WTC11 (cell line): ENCODE measurements around the gene KRT72. TPM values are rescaled to one million over a fixed set of nuclear protein-coding genes. Genes with fewer than 3 reads are reported as not detected.

Experiments
- ERG ChIP-seq: fragments of 250-450 bp; sonication (Bioruptor Pico); IDR thresholded peaks from 2 replicates; pipeline ENCODE4 v1.8.0; 2021; ENCODE audit warnings: mild to moderate bottlenecking
- SMAD3 ChIP-seq: sonication (generic); formaldehyde crosslinking; IDR thresholded peaks from 2 replicates; pipeline ENCODE4 v1.8.0; 2022; ENCODE audit warnings: missing genetic modification reagents, mild to moderate bottlenecking, borderline replicate concordance
- USF2 ChIP-seq: sonication (generic); formaldehyde crosslinking; IDR thresholded peaks from 2 replicates; pipeline ENCODE4 v1.8.1; 2023; ENCODE audit warnings: mild to moderate bottlenecking, missing genetic modification reagents, moderate library complexity
- ZBTB21 ChIP-seq: sonication (generic); formaldehyde crosslinking; IDR thresholded peaks from 2 replicates; pipeline ENCODE4 v1.8.1; 2023; ENCODE audit warnings: mild to moderate bottlenecking, missing genetic modification reagents, borderline replicate concordance
- ZNF263 ChIP-seq: sonication (generic); formaldehyde crosslinking; IDR thresholded peaks from 2 replicates; pipeline ENCODE4 v1.8.1; 2022; ENCODE audit warnings: low read depth, mild to moderate bottlenecking, moderate library complexity, missing genetic modification reagents
- ZNF423 ChIP-seq: fragments of 250-450 bp; sonication (Bioruptor Pico); IDR thresholded peaks from 2 replicates; pipeline ENCODE4 v2.1.2; 2022; ENCODE audit warnings: mild to moderate bottlenecking, moderate library complexity
- total RNA-seq: library from RNA; stranded (reverse); gene quantifications from 3 replicates; pipeline ENCODE4 v1.2.3, GENCODE V29; 2021
- TF ChIP-seq, protein P1 (sequence below): fragments of 250-450 bp; sonication (Bioruptor Pico); conservative IDR thresholded peaks from 2 replicates; pipeline ENCODE4 v1.9.0; 2021; ENCODE audit warnings: mild to moderate bottlenecking
- TF ChIP-seq, protein P2 (sequence below): sonication (generic); formaldehyde crosslinking; conservative IDR thresholded peaks from 2 replicates; pipeline ENCODE4 v1.8.1; 2023; ENCODE audit warnings: mild to moderate bottlenecking, low read depth, missing genetic modification reagents, moderate library complexity
- TF ChIP-seq, protein P3 (sequence below): sonication (generic); formaldehyde crosslinking; IDR thresholded peaks from 2 replicates; pipeline ENCODE4 v1.8.0; 2023; ENCODE audit warnings: missing genetic modification reagents
- TF ChIP-seq, protein P4 (sequence below): sonication (generic); formaldehyde crosslinking; IDR thresholded peaks from 2 replicates; pipeline ENCODE4 v1.8.0; 2023; ENCODE audit warnings: missing genetic modification reagents, mild to moderate bottlenecking, borderline replicate concordance
- TF ChIP-seq, protein P5 (sequence below): sonication (generic); formaldehyde crosslinking; IDR thresholded peaks from 2 replicates; pipeline ENCODE4 v1.8.0; 2022; ENCODE audit warnings: mild to moderate bottlenecking, missing genetic modification reagents

Gene KRT72
- total RNA-seq, 1 experiment from 2014 or later: not detected

DNA sequence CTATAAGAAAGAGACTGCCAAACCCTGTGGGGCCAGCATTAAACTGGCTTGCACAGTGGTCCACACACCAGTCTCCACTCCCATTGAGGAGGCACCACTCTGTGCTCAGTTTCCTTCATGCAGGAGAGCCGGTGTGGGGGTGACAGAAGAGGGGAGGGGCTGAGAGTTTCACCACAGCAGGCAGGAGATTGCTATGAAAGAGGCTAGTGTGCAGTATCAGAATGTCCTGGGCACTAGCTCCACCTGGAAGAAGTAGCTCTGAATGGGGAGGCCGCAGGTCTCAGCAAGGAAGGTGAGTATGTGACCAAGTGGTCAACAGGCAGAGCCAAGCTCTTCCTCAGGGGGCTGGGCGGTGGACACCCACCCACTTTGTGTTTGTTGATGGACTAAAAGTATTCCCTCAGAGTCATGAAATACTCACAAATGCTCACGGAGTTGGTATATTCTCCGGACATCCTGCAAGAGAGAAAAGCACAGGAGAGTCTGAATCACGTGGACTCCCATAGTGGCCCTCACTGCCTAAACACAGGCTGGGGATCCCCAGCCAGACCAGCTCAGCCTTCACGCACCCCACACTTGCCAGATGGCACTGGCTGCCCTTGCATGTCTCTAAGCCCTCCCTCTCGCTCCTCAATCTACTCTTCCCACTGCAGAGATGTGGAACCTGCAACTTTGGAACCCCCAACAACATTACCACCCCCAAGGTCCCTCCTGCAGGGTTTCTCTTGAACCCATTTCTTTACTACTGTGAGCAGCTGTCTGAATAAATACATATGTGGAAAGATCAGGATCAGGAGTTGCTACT is 7.8 kb upstream of the KRT72 start (continued):
- TF ChIP-seq, protein P1, sequence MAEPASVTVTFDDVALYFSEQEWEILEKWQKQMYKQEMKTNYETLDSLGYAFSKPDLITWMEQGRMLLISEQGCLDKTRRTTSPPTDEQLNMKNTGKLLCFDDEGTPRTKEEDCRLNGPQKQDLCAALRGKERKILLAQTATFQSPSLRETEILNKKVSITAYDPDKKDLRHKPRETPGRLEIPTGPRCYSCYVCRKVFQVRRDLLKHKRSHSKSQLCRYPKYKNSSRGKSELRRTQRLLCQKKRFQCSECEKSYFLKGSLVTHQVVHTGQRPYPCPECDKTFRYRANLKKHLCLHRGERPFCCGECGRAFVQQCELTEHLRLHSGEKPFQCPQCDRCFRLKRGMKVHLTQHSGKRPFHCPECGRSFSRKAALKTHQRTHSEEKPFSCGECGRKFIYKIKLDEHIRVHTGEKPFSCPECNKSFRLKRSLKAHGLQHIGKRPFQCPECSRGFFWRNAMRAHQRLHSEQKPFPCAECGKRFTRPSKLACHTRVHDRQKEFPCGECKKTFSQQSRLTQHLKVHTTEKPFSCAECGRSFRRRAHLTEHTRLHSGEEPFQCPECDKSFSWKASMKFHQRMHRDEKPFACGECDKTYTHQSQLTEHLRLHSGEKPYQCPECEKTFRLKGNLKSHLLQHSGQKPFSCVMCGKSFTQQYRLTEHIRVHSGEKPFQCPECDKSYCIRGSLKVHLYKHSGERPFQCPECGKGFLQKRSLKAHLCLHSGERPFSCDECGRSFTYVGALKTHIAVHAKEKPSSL: no peak
- TF ChIP-seq ERG (CRISPR knock-in tag) (no peak), ZNF263 (CRISPR knock-in tag) (no peak), USF2 (CRISPR knock-in tag) (no peak), SMAD3 (CRISPR knock-in tag) (no peak), ZNF423 (CRISPR knock-in tag) (no peak), ZBTB21 (CRISPR knock-in tag) (no peak)
- TF ChIP-seq, protein P2, sequence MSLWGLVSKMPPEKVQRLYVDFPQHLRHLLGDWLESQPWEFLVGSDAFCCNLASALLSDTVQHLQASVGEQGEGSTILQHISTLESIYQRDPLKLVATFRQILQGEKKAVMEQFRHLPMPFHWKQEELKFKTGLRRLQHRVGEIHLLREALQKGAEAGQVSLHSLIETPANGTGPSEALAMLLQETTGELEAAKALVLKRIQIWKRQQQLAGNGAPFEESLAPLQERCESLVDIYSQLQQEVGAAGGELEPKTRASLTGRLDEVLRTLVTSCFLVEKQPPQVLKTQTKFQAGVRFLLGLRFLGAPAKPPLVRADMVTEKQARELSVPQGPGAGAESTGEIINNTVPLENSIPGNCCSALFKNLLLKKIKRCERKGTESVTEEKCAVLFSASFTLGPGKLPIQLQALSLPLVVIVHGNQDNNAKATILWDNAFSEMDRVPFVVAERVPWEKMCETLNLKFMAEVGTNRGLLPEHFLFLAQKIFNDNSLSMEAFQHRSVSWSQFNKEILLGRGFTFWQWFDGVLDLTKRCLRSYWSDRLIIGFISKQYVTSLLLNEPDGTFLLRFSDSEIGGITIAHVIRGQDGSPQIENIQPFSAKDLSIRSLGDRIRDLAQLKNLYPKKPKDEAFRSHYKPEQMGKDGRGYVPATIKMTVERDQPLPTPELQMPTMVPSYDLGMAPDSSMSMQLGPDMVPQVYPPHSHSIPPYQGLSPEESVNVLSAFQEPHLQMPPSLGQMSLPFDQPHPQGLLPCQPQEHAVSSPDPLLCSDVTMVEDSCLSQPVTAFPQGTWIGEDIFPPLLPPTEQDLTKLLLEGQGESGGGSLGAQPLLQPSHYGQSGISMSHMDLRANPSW: no peak
- TF ChIP-seq, protein P3, sequence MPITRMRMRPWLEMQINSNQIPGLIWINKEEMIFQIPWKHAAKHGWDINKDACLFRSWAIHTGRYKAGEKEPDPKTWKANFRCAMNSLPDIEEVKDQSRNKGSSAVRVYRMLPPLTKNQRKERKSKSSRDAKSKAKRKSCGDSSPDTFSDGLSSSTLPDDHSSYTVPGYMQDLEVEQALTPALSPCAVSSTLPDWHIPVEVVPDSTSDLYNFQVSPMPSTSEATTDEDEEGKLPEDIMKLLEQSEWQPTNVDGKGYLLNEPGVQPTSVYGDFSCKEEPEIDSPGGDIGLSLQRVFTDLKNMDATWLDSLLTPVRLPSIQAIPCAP (CRISPR knock-in tag): no peak
- TF ChIP-seq, protein P4, sequence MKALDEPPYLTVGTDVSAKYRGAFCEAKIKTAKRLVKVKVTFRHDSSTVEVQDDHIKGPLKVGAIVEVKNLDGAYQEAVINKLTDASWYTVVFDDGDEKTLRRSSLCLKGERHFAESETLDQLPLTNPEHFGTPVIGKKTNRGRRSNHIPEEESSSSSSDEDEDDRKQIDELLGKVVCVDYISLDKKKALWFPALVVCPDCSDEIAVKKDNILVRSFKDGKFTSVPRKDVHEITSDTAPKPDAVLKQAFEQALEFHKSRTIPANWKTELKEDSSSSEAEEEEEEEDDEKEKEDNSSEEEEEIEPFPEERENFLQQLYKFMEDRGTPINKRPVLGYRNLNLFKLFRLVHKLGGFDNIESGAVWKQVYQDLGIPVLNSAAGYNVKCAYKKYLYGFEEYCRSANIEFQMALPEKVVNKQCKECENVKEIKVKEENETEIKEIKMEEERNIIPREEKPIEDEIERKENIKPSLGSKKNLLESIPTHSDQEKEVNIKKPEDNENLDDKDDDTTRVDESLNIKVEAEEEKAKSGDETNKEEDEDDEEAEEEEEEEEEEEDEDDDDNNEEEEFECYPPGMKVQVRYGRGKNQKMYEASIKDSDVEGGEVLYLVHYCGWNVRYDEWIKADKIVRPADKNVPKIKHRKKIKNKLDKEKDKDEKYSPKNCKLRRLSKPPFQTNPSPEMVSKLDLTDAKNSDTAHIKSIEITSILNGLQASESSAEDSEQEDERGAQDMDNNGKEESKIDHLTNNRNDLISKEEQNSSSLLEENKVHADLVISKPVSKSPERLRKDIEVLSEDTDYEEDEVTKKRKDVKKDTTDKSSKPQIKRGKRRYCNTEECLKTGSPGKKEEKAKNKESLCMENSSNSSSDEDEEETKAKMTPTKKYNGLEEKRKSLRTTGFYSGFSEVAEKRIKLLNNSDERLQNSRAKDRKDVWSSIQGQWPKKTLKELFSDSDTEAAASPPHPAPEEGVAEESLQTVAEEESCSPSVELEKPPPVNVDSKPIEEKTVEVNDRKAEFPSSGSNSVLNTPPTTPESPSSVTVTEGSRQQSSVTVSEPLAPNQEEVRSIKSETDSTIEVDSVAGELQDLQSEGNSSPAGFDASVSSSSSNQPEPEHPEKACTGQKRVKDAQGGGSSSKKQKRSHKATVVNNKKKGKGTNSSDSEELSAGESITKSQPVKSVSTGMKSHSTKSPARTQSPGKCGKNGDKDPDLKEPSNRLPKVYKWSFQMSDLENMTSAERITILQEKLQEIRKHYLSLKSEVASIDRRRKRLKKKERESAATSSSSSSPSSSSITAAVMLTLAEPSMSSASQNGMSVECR (CRISPR knock-in tag): no peak
- TF ChIP-seq, protein P5, sequence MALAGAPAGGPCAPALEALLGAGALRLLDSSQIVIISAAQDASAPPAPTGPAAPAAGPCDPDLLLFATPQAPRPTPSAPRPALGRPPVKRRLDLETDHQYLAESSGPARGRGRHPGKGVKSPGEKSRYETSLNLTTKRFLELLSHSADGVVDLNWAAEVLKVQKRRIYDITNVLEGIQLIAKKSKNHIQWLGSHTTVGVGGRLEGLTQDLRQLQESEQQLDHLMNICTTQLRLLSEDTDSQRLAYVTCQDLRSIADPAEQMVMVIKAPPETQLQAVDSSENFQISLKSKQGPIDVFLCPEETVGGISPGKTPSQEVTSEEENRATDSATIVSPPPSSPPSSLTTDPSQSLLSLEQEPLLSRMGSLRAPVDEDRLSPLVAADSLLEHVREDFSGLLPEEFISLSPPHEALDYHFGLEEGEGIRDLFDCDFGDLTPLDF (CRISPR knock-in tag): no peak
